Astrocyte (in vitro differentiated cells and primary cell): ENCODE data around the gene GPRC5D.

ENCODE experiments used
- EZH2 ChIP-seq: IDR thresholded peaks from 2 replicates; pipeline ENCODE4 v1.6.1; 2012; ENCODE audit warnings: mild to moderate bottlenecking, low read length, inconsistent platforms; ENCODE audit not compliant: insufficient read depth
- TF ChIP-seq, protein P1 (sequence below): IDR thresholded peaks from 2 replicates; pipeline ENCODE4 v1.5.1; 2011; ENCODE audit warnings: low read depth, mild to moderate bottlenecking, inconsistent platforms, low read length, moderate library complexity; ENCODE audit not compliant: insufficient read depth

DNA sequence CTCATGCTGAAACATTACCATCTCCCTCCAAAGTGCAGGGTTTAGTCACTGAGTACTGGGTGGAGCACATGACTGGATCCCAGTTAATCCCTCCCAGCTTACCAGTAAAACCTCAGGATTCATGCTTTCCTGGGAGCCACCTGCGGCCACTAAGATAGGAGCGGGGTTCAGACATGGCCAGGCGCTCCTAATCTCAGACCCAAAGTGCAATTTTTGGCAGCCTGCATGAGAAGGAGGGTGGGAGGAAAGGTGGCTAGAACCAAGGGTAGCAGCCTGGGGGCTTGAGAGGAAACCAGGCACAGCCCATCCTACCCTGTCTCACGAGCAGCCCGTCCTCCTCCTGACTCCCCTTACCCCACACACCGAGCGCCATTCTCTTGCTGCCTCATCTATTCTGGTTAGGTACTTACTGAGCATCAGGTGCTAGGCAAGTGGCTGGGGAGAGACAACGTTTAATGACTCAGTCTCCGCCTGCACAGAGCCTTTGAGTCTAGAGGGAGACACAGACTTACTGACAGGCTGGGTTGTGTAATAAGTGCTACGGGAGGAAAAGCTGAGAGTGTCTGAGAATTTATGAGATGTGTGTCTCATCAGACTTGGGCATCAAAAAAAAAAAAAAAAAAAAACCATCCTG lies 50.7 kb downstream of the GPRC5D start:
- TF ChIP-seq, protein P1, sequence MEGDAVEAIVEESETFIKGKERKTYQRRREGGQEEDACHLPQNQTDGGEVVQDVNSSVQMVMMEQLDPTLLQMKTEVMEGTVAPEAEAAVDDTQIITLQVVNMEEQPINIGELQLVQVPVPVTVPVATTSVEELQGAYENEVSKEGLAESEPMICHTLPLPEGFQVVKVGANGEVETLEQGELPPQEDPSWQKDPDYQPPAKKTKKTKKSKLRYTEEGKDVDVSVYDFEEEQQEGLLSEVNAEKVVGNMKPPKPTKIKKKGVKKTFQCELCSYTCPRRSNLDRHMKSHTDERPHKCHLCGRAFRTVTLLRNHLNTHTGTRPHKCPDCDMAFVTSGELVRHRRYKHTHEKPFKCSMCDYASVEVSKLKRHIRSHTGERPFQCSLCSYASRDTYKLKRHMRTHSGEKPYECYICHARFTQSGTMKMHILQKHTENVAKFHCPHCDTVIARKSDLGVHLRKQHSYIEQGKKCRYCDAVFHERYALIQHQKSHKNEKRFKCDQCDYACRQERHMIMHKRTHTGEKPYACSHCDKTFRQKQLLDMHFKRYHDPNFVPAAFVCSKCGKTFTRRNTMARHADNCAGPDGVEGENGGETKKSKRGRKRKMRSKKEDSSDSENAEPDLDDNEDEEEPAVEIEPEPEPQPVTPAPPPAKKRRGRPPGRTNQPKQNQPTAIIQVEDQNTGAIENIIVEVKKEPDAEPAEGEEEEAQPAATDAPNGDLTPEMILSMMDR, result no peak
- TF ChIP-seq EZH2, result no peak
